ENCODE results near the gene CBX2.

CBX2 gene

GRCh38 chr17:79789943-79790804, 12.2 kb downstream of the CBX2 start:
- peak; percentile 52 for DNase-seq (ENCODE audit: low read depth)
- peak; percentile 65 for TF ChIP-seq CTCF (IDR thresholded peaks at IDR 0.05; ENCODE audit: insufficient read depth, low read depth, low read length, missing control alignments)
- H3K4me3 ChIP-seq (ENCODE audit: low read depth, low read length): no peak overlapping the region

- TF ChIP-seq CTCF (IDR thresholded peaks at IDR 0.05; ENCODE audit: insufficient read depth, low read depth, low read length, missing control alignments): no peak
- H3K4me3 ChIP-seq (ENCODE audit: low read depth, low read length): no peak overlapping the region
- no peak for DNase-seq (ENCODE audit: low read depth)
Measured at GRCh38 chr17:79790805-79791734, 13.1 kb downstream of the CBX2 start.

- DNase-seq (ENCODE audit: low read depth): no peak
- TF ChIP-seq CTCF (IDR thresholded peaks at IDR 0.05; ENCODE audit: insufficient read depth, low read depth, low read length, missing control alignments): no peak
- H3K4me3 ChIP-seq (ENCODE audit: low read depth, low read length): no peak overlapping the region
Measured at GRCh38 chr17:79791735-79792161, 13.8 kb downstream of the CBX2 start.

GRCh38 chr17:79792341-79792871, 14.5 kb downstream of the CBX2 start:
- DNase-seq (ENCODE audit: low read depth): no peak
- no peak for TF ChIP-seq CTCF (IDR thresholded peaks at IDR 0.05; ENCODE audit: insufficient read depth, low read depth, low read length, missing control alignments)
- H3K4me3 ChIP-seq (ENCODE audit: low read depth, low read length): no peak overlapping the region

- H3K4me3 ChIP-seq (ENCODE audit: low read depth, low read length): no peak overlapping the region
- no peak for DNase-seq (ENCODE audit: low read depth)
- TF ChIP-seq CTCF (IDR thresholded peaks at IDR 0.05; ENCODE audit: insufficient read depth, low read depth, low read length, missing control alignments): no peak
Measured at GRCh38 chr17:79792984-79793923, 15.3 kb downstream of the CBX2 start.

- no peak for DNase-seq (ENCODE audit: low read depth)
- H3K4me3 ChIP-seq (ENCODE audit: low read depth, low read length): no peak overlapping the region
- TF ChIP-seq CTCF (IDR thresholded peaks at IDR 0.05; ENCODE audit: insufficient read depth, low read depth, low read length, missing control alignments): no peak
Measured at GRCh38 chr17:79793924-79794304, 16.0 kb downstream of the CBX2 start.

Data from GM12865 (cell line).